ENCODE data around the gene KCMF1. TPM values are rescaled to one million over a fixed set of nuclear protein-coding genes. Genes with fewer than 3 reads are reported as not detected.

Gene KCMF1
- 10 to 100 TPM; 35.7 to 64.5 (median 39.6) TPM for total RNA-seq
- 10 to 100 TPM; 44.6 to 73.1 (median 64.3) TPM for polyA plus RNA-seq

DNA sequence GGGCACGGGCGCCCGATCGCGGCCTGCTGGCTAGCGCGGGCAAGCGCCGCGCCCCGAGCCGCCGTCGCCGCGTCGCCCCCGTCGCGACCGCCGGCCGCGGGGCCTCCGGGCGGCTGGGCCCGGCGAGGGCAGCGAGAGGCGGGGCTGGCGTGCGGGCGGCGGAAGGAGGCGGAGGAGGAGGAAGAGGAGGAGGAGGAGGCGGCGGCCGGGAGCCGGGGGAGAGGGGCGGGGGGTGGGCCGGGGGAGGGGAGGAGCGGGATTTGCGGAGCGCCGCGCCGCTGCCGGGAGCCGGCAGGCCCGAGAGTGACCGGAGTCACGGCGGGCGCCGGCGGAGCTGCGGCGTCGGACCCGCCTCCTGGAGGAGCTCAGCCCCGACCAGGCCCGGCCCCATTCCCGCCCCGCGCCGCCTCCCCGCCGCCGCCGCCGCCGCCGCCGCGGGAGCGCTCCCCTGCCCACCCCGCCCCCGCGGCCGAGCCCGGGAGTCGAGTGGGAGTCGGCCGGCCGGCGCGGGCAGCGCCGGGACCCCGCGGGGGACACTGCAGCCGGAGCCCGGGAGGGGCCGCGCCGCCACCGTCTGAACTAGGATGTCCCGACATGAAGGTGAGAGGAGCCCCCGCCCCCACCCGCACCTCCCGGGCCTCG is at the start of gene KCMF1:
Gene KCMF1, plus strand, starts transcription at position 294 of the 642 bp plus-strand sequence. Its CDS starts 291 bp downstream, at position 585.
- H3K27ac ChIP-seq, result peak within 1 kb of the TSS; percentile 96 to 97 (median 97)
- H3K4me3 ChIP-seq, result peak within 1 kb of the TSS; percentile 67 to 98 (median 77)
- peaks cover 0 to 4% (median 0%) of the 10 kb centered on the region in 4 donors for H3K36me3 ChIP-seq
- TF ChIP-seq, protein P1, sequence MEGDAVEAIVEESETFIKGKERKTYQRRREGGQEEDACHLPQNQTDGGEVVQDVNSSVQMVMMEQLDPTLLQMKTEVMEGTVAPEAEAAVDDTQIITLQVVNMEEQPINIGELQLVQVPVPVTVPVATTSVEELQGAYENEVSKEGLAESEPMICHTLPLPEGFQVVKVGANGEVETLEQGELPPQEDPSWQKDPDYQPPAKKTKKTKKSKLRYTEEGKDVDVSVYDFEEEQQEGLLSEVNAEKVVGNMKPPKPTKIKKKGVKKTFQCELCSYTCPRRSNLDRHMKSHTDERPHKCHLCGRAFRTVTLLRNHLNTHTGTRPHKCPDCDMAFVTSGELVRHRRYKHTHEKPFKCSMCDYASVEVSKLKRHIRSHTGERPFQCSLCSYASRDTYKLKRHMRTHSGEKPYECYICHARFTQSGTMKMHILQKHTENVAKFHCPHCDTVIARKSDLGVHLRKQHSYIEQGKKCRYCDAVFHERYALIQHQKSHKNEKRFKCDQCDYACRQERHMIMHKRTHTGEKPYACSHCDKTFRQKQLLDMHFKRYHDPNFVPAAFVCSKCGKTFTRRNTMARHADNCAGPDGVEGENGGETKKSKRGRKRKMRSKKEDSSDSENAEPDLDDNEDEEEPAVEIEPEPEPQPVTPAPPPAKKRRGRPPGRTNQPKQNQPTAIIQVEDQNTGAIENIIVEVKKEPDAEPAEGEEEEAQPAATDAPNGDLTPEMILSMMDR (IDR thresholded peaks at IDR 0.05), result no peak
- TF ChIP-seq POLR2AphosphoS5 (IDR thresholded peaks at IDR 0.05), result peak in 3 of 4 donors; percentile 44 to 50 (median 47)
- intact Hi-C loops (cut with DNase I), result loop anchor here (1.0 to 2.0 kb wide), 2 partner anchors 66 to 164 kb away; partner anchors contain the start of gene TMSB10
- peaks cover 0 to 56% (median 47%) of the 10 kb centered on the region in 4 donors for H3K4me1 ChIP-seq
- H3K27me3 ChIP-seq, result no peaks in the 10 kb centered on the region
- H3K9me3 ChIP-seq, result no peaks in the 10 kb centered on the region
- peak; percentile 91 for DNase-seq
- WGBS, 2 donors, result 0% methylated on average over 102 of the region's 102 CpGs

DNA sequence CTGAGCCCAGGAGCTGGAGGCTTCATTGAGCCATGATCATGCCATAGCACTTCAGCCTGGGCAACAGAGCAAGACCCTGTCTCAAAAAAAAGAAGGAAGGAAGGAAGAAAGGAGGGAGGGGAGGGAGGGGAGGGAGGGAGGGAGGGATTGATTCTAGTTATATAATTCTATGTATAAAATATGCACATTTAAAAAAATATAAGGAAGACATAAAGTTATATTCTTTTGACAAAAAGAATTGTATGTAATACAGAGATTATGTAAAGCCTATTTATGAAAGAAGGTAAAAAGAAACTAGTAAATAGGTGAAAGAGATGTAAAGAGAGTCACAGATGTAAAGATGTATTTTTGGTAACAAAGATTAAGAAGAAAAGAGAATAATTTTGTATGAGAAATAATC is 48.0 kb upstream of the KCMF1 start:
- no peaks in the 10 kb centered on the region for H3K27me3 ChIP-seq
- no peaks in the 10 kb centered on the region for H3K36me3 ChIP-seq
- intact Hi-C loops (cut with DNase I), result no loop called here
- H3K9me3 ChIP-seq, result no peaks in the 10 kb centered on the region
- no peak for DNase-seq
- no peak overlapping the region for H3K4me3 ChIP-seq
- no peak overlapping the region for H3K27ac ChIP-seq
- TF ChIP-seq POLR2A (IDR thresholded peaks at IDR 0.05) (no peak), EP300 (IDR thresholded peaks at IDR 0.05) (no peak)
- TF ChIP-seq, protein P1 (IDR thresholded peaks at IDR 0.05), result no peak
- peaks cover 0 to 29% (median 26%) of the 10 kb centered on the region in 4 donors for H3K4me1 ChIP-seq

DNA sequence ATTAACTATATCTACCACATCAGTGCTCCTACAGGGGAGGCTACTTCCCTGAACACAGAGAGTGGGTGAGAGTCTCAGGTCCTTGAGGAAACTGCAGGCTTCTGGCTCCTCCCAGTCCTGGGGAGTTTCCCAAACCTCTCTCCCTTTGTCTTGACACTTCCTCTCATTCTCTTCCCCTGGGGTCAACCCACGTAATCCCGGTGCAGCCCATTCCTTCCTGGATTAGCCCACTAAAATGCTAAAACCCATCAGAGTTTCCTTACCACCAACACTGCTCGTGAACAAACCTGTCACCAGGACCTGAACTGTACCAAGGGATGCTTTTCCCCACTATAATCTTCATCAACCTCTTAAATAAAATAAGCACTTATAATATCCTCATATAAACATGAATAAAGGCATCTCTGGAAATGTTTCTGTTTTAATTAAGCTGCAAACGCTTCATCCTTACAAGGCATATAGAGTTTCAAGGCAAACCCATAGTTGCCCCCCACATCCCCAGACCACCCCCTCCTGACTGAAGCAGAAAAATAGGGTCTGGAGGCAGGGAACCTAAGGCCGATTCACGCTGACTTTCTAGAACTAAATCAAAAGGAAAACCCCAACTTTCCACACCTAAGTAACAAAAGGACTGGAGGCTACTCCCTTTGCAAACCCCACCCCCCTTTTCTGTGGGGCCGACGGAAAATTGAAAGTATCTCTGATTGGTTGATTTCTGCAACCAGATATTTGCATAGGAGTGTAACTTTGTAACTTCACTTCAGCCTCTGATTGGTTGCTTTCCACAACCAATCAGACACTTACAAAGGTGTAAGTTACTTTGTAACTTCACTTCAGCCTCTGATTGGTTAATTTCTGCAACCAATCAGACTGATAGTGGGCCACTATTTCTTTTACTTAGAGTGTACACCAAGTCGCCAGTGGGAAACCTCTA is 46.5 kb upstream of the KCMF1 start:
- Histone ChIP-seq H3K4me1 (peaks cover 0 to 29% (median 26%) of the 10 kb centered on the region in 4 donors), H3K27me3 (no peaks in the 10 kb centered on the region), H3K27ac (peak overlapping the region; percentile 15 to 28 (median 22)), H3K4me3 (no peak overlapping the region), H3K9me3 (no peaks in the 10 kb centered on the region), H3K36me3 (no peaks in the 10 kb centered on the region)
- 45 to 56% methylated on average over 9 of the region's 9 CpGs for WGBS, 2 donors
- peak; percentile 36 for DNase-seq
- intact Hi-C loops (cut with DNase I), result loop anchor here (5.0 kb wide), 2 partner anchors 378 to 432 kb away; no protein-coding TSS in a partner anchor
- no peak for TF ChIP-seq POLR2A (IDR thresholded peaks at IDR 0.05)
- TF ChIP-seq POLR2AphosphoS5 (IDR thresholded peaks at IDR 0.05), result peak in 2 of 4 donors; percentile 22 to 25

DNA sequence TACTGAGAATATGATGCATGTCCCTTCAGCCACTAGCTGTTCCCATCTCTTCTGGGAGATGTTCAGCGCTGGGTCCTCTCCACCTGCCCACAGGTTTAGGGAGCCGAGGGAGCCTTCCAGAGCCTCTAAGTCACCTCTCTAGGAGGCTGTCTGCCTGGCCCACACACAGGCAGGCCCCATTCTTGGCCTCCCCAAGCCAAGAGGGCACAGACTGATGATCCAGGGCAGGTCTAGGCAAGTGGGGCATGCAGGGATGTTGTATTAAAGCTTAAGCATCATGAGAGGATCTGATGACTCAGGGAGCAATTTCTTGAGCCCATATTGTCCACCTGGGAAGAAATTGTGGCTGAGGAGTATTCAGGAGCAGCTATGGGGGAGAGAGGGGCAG is 45.6 kb upstream of the KCMF1 start:
- TF ChIP-seq EP300 (IDR thresholded peaks at IDR 0.05) (no peak), POLR2AphosphoS5 (IDR thresholded peaks at IDR 0.05) (no peak), POLR2A (IDR thresholded peaks at IDR 0.05) (no peak)
- TF ChIP-seq, protein P1 (IDR thresholded peaks at IDR 0.05), result no peak
- Histone ChIP-seq H3K9me3 (no peaks in the 10 kb centered on the region), H3K4me3 (no peak overlapping the region), H3K4me1 (peaks cover 0 to 25% (median 21%) of the 10 kb centered on the region in 4 donors), H3K27me3 (no peaks in the 10 kb centered on the region), H3K36me3 (no peaks in the 10 kb centered on the region), H3K27ac (peak overlapping the region in 2 of 4 donors; percentile 21 to 22)
- intact Hi-C loops (cut with DNase I), result loop anchor here (5.0 kb wide), 2 partner anchors 377 to 433 kb away; no protein-coding TSS in a partner anchor
- peak; percentile 20 for DNase-seq
- 98% methylated on average over 2 of the region's 2 CpGs for WGBS, 2 donors

Measured in sigmoid colon (tissue), 7 donors.